Measurements from ENCODE around the gene ECI1. TPM values are rescaled to one million over a fixed set of nuclear protein-coding genes. Genes with fewer than 3 reads are reported as not detected.

ECI1 gene
- total and polyA plus RNA-seq, 4 donors: 35.0 to 87.1 (median 63.5) TPM

- Histone ChIP-seq H3K27ac (ENCODE audit: low read depth in 1 of 2, low read length in 1 of 2) (no peak overlapping the region), H3K27me3 (ENCODE audit: control insufficient read depth in 3 of 3, insufficient read depth in 3 of 3, low read length in 2 of 3) (peaks cover 0 to 27% (median 4%) of the 10 kb centered on the region in 3 donors), H3K9me3 (ENCODE audit: control insufficient read depth in 4 of 4, insufficient read depth in 3 of 4, low read length in 3 of 4) (peaks cover 0 to 14% (median 0%) of the 10 kb centered on the region in 4 donors), H3K9ac (ENCODE audit: insufficient read depth in 1 of 2, low read length in 2 of 2) (no peak overlapping the region), H3K36me3 (ENCODE audit: control insufficient read depth in 4 of 4, insufficient read depth in 4 of 4, low read length in 4 of 4) (peaks cover 2 to 39% (median 18%) of the 10 kb centered on the region in 4 donors), H3K4me1 (ENCODE audit: control insufficient read depth in 5 of 5, insufficient read depth in 5 of 5, low read length in 5 of 5) (peaks cover 0 to 14% (median 7%) of the 10 kb centered on the region in 5 donors), H3K4me3 (no peak overlapping the region)
- no peak for TF ChIP-seq CTCF (IDR thresholded peaks at IDR 0.05; ENCODE audit: control extremely low read depth, extremely low read depth)
- no peak for ATAC-seq (ENCODE audit: insufficient read depth, low FRiP score)
- DNase-seq: no peak
- 79 to 85% methylated on average over 15 of the region's 15 CpGs for WGBS, 2 donors
Observed at GRCh38 chr16:2238838-2239675, 12.3 kb downstream of the ECI1 start.

- H3K9me3 ChIP-seq (ENCODE audit: control insufficient read depth in 4 of 4, insufficient read depth in 3 of 4, low read length in 3 of 4): peaks cover 0 to 19% (median 0%) of the 10 kb centered on the region in 4 donors
- no peak overlapping the region for H3K9ac ChIP-seq (ENCODE audit: insufficient read depth in 1 of 2, low read length in 2 of 2)
- no peak overlapping the region for H3K4me3 ChIP-seq
- ATAC-seq (ENCODE audit: insufficient read depth, low FRiP score) (no peak), DNase-seq (no peak)
- peaks cover 0 to 27% (median 4%) of the 10 kb centered on the region in 3 donors for H3K27me3 ChIP-seq (ENCODE audit: control insufficient read depth in 3 of 3, insufficient read depth in 3 of 3, low read length in 2 of 3)
- H3K36me3 ChIP-seq (ENCODE audit: control insufficient read depth in 4 of 4, insufficient read depth in 4 of 4, low read length in 4 of 4): peaks cover 2 to 41% (median 18%) of the 10 kb centered on the region in 4 donors
- TF ChIP-seq CTCF (IDR thresholded peaks at IDR 0.05; ENCODE audit: control extremely low read depth, extremely low read depth): no peak
- H3K4me1 ChIP-seq (ENCODE audit: control insufficient read depth in 5 of 5, insufficient read depth in 5 of 5, low read length in 5 of 5): peaks cover 0 to 14% (median 7%) of the 10 kb centered on the region in 5 donors
- 59 to 65% methylated on average over 18 of the region's 18 CpGs for WGBS, 2 donors
- H3K27ac ChIP-seq (ENCODE audit: low read depth in 1 of 2, low read length in 1 of 2): no peak overlapping the region
Observed at GRCh38 chr16:2238150-2238837, 13.1 kb downstream of the ECI1 start.

DNA sequence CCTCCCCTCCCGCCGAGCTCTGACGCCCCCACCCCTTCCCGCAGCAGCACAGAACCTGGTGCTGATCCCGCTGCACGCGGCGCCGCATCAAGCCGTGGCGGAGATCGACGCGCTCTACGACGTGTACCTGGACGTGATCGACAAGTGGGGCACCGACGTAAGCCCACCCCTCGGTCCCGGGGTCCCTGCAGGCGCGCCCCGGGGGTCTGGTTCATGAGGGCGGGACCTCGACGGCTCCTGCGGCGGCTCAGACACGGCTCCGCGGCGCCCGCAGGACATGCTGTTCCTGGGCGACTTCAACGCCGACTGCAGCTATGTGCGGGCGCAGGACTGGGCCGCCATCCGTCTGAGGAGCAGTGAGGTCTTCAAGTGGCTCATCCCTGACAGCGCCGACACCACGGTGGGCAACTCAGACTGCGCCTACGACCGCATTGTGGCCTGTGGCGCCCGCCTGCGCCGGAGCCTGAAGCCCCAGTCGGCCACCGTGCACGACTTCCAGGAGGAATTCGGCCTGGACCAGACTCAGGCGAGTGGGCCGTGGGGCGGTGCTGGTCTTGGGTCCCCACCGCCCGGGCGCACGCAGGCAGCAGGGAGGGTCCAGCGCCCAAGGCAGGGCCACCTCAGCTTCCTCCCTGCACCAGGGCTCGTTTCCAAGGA, 13.8 kb downstream of the ECI1 start:
- Histone ChIP-seq H3K4me3 (no peak overlapping the region), H3K27me3 (ENCODE audit: control insufficient read depth in 3 of 3, insufficient read depth in 3 of 3, low read length in 2 of 3) (peaks cover 0 to 27% (median 4%) of the 10 kb centered on the region in 3 donors), H3K36me3 (ENCODE audit: control insufficient read depth in 4 of 4, insufficient read depth in 4 of 4, low read length in 4 of 4) (peaks cover under 1 to 42% (median 21%) of the 10 kb centered on the region in 4 donors), H3K9ac (ENCODE audit: insufficient read depth in 1 of 2, low read length in 2 of 2) (no peak overlapping the region), H3K4me1 (ENCODE audit: control insufficient read depth in 5 of 5, insufficient read depth in 5 of 5, low read length in 5 of 5) (peaks cover 0 to 13% (median 7%) of the 10 kb centered on the region in 5 donors), H3K9me3 (ENCODE audit: control insufficient read depth in 4 of 4, insufficient read depth in 3 of 4, low read length in 3 of 4) (peaks cover 0 to 19% (median 0%) of the 10 kb centered on the region in 4 donors), H3K27ac (ENCODE audit: low read depth in 1 of 2, low read length in 1 of 2) (no peak overlapping the region)
- DNase-seq (no peak), ATAC-seq (ENCODE audit: insufficient read depth, low FRiP score) (peak; percentile 37)
- TF ChIP-seq CTCF (IDR thresholded peaks at IDR 0.05; ENCODE audit: control extremely low read depth, extremely low read depth): no peak
- 10 to 20% methylated on average over 58 to 65 of the region's 65 CpGs for WGBS, 2 donors
